IPS-NIHi7 (cell line): ENCODE data around the gene GPLD1.
"Not testable (repeated sequence)": the region's sequence is repeated elsewhere in the genome, so short reads cannot be mapped to it uniquely, and the experiment has no call there.

Experiments
- DNase-seq: peaks from one replicate; pipeline ENCODE4 v3.0.0; 2012; ENCODE audit warnings: mixed read lengths; ENCODE audit errors: extremely low spot score

Gene GPLD1

GRCh38 chr6:24489470-24489869, at the start of gene GPLD1:
TSS of gene GPLD1 (minus strand) at chr6:24489578. CDS start at chr6:24489511, 67 bp downstream.
- no peak for DNase-seq

DNA sequence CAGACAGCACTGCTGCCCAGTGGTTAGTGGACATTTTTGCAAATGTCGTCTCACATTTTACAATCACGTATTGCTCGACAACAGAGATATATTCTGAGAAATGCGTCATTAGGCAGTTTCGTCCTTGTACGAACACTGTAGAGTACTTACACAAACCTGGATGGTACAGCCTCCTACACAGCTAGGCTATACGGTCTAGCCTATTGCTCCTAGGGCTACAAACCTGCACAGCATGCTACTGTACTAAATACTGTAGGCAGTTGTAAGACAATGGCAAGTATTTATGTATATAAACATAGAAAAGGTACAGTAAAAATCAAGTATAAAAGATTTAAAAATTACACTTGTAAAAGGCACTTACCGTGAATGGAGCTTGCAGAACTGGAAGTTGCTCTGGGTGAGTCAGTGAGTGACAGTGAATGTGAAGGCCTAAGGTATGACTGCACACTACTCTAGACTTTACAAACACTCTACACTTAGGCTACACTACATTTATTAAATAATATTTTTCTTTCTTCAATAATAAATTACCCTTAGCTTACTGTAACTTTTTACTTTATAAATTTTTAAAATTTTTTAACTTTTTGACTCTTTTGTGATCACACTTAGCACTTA, 48.5 kb upstream of the GPLD1 start:
- DNase-seq, result no peak

DNA sequence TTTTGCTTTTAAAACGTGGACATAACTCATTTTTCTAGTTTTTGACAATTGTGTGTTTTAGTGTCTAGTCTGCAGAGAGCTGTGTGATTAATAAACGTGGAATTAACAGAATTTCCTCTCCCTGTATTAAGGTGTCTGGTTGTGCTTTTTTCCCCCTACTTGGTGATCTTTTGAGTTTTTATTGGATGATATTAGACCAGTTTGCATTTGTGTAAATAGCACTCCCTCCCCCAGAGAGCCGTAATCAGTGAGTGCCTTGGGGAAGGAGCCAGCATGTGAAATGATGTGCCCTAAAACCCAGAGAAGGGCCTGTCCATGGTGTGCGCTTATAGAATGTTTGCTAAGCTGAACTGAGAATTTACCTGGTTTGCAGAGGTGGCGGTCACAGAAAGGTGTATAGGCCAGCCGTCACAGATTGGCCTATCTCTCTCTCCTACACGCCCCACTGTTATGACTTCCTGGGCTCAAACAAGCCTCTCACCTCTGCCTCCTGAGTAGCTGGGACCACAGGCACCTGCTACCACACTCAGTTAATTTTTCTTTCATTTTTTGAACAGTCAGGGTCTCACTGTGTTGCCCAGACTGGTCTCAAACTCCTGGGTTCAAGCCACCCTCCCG, 47.8 kb upstream of the GPLD1 start:
- no peak for DNase-seq

DNA sequence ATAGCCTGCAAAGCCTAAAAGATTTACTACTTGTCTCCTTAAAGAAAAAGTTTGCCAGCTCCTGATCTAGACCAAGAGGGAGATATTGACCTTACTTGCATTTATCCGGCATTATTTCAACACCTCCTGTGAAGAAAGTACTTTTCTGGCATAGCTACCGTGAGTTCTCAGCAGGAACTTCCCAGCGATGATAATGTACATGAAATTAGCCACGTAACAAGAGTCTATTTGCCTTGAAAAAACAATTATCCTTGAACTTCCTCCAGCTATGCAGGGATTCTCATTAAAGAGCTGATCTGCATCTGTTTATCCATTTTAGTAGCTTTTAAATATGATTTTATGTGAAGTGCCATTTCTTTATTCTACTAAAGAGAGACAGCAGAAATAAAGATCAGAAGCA, 47.1 kb upstream of the GPLD1 start:
- DNase-seq, result no peak

GRCh38 chr6:24535210-24535609, 45.8 kb upstream of the GPLD1 start:
- no peak for DNase-seq

GRCh38 chr6:24534329-24534728, 45.0 kb upstream of the GPLD1 start:
- no peak for DNase-seq

DNA sequence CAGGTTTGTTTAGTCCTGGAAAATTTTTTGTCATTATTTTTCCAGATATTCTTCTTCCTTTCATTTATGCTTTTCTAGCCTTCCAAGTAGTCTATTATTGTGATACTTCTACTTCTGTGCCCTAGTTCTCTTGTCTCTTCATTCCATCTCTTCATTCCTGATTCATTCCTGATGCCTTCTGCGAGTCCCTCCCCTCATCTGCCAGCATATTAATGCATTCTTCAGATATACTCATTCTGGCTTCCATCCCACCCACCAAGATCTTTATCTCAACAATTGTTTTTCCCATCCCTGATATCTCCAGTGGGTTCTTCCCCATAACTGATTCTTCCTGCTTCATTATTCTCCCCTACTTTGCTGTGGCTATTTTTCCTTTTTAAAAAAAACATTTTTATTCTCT, 40.6 kb upstream of the GPLD1 start:
- DNase-seq, result no peak

GRCh38 chr6:24524805-24525204, 35.4 kb upstream of the GPLD1 start:
- DNase-seq, result peak; percentile 60

DNA sequence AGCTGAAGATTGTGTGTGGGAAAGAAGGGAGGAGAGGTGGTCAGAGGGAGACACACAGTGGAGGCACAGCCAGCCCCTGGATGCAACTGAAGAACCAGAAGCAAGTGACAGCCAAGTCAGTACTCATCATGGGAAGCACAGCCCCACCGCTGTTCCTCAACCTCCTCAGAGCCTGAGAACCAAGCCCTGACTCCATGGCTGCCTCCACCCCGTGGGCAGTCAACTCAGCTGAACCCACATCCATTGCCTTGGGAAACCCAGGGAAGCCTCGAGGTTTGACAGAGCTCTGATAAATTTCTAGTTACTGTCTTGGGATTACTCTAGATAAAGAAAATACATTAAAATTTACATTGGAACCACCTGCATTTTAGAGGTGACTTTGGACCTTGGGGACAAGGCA, 35.0 kb upstream of the GPLD1 start:
- no peak for DNase-seq

DNA sequence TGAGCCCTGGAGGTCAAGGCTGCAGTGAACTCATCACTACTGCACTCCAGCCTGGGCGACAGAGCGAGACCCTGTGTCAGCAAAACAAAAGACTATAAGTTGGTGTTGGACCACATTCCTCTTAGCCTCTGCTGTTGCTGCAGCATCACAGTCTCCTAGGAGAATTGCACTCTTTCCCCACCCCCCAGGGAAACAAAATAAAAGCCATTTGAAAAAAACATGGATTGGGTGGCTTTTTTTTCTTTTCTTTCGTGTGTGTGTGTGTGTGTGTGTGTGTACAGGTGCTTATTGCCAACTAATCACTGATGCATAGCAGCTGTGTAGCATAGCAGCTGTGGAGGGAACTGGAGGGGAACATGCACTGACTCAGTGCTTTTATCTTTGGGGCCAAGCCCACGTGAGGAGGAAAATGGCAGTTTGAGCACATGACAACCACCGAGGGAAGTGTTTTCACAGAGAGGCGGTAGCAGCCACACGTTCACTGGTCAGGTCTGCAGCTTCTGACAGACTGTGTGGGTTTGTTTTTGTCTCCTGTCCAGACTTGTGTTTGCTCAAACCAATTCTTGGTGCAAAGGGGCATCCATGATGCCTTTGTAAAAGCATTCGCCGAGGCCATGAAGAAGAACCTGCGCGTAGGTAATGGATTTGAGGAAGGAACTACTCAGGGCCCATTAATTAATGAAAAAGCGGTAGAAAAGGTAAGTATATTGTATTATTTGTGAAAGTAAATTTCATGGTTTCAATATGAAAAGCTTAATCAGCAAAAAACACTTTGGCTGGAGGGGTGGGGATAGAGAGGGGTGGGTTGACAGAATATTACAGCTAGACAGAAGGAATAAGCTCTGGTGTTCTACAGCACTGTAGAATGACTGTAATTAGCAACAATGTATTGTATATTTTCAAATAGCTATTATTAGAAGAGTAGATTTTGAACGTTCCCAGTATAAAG, 33.1 kb upstream of the GPLD1 start:
- no peak for DNase-seq

DNA sequence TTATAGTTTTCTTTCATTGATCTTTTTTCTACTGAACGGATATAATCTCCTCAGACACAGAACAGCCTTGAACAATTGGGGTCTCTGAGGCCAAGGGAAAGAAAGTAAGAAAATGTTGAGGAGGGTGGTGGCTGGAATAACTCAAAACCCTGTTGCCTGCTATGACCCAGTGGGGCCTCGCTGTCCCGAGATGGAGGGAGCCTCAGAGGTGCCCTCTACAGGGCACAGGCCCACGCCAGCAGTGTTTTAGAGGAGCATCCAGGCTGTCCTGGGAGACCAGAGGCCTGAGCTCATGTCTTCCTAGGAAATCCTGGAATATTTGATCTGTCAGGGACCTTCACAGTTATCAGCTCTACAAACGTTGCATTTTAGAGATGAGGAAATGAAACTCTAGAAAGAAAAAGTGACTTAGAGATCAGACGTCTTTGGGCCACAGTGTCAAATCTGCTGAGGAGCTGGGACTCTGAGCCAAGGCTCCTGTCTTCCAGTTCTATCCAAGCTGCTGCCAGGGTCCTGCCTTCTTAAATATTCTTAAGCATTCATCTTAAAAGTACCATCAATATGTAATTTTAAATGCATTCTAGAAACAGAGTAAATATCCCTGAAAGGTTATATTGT, 31.7 kb upstream of the GPLD1 start:
- DNase-seq, result peak; percentile 86

DNA sequence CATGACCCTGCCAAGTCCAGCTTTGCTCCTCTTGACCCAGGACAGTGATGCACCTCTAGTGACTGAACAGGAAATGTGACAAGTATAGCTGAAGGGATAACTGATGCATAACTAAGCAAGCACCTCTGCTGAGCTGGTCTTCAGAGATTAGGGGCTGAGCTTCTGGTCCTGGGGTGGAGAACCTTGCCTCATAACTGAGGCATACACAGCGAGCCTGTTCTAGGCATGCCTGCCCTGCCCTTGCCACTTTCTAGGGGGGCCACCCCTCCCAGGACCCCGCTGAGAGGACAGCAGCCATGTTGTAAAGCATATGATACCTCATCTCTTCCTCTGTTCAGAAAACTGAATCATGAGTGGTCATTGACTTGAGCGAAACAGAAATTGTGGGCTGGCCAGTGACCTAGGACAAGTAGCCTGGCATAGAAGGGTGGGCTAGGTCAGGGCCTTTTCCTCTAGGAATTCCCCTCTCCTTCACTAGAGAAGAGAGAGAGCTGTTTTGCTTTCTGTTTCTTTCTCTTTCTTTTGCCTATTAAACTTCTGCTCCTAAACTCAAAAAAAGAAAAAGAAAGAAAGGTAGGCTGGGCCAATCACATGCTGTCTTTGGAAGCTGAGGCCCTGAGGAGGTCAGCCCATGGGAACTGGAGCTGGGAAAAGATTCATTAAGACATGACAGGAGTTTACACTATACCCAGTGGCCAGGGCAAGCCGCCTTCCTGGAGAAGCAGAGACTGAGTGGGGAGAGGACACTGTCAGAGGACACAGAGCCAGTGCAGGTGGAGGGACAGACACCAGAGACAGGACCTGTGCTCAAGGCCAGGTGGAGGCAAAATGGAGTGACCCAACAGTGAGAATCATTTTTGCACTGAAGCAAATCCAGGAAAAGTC, 28.5 kb upstream of the GPLD1 start:
- no peak for DNase-seq

DNA sequence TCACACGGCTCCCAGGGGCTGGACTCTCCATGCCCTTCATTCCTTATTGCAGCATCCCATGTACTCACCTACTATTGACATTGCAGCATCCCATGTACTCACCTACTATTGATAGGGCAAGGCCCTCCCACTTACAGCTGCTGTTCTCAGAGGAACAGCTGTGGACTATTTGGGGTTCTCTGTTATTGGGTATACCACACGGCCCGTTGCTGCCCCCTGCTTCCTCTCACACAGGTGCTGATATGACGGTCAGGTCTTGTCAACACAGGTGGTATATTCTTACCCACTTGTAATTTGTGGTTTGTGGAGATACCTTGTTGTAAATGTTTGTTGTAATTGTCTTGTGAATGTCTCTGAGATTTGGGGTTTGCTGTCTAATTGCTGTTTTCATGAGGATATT, 24.2 kb upstream of the GPLD1 start:
- no peak for DNase-seq

GRCh38 chr6:24511976-24512375, 22.6 kb upstream of the GPLD1 start:
- DNase-seq, result not testable (repeated sequence)

DNA sequence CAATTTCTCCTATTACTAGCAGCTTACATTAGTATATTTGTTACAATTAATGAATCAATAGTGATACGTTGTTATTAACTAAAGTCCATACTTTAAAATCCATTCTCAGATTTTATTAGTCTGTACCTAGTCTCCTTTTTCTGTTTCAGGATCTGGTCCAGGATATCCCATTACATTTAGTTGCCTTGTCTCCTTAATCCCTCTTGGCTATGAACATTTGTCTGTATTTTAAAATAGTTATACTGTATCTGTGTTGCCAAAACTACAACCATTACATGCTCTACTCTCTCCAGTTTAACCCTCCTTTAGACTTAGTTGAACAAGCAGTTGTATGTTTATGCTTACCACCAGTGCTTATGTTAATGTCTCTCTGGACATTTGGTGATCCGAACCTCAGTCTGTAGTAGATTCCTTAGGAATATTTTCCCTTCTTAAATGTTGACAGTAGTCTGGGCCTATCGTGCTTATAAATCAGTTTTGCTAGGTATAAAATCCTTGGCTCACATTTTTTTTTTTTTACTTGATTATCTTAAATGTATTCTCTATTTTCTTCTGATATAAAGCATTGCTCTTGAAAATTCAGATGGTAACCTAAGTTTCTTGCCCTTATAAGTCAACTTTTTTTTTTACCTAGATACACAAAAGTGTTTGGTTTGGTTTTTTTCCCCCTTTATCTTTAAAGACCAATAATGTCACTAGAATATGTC, 17.6 kb upstream of the GPLD1 start:
- DNase-seq, result no peak

DNA sequence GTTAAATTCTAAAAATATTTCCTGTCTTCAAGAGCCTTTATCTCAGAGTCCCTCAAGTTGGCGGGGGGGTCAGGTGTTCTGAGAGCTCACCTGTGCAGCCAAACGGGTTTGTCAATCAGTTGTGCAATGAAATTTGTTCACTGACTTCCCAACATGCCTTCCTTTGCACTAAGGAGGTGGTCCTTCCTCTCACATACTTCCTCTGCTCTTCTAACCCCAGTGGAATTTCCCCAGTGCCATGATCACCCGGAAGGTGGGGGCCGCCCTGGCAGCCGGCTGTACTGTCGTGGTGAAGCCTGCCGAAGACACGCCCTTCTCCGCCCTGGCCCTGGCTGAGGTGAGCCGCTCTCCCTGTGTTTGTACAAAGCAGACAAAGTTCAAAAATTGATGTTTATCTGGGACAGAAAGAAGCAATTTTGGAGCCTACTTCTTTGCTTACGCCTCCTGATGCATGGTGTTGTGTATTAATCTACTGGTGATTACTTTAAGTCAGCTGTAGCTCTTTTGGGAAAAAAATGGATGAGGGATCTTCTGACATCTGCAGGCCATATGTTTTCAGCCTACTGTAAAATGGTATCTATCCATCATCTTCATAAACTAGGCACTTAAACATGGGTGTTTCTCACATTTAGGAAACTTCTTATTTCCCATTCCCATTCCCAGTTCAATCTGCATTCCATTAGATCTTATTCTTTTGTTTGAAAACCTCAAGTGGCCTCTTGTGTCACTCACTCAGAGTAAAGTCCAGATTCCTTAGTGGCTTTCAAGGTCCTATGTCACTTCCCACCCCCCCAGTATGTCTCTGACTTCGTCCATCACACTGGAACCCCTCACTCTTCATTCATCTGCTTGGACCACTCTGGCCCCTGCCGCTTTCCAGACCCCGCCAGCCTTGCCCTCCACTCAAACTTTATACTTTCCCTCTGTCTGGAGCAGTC, 15.5 kb upstream of the GPLD1 start:
- no peak for DNase-seq

DNA sequence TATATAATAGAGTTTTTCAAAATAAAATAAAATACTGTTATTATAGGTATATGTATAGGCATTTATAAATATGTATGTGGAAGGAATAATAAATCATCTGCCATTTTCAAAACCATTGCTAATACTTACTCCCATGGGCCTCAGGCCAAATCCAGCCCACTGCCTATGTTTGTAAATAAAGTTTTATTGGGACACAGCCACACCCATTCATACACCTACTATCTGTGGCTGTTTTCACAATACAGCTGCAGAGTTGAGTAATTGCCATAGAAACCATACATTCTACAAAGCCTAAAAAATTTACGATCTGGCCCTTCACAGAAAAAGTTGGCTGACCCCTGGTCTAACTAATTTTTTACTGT, 14.9 kb upstream of the GPLD1 start:
- DNase-seq, result no peak

DNA sequence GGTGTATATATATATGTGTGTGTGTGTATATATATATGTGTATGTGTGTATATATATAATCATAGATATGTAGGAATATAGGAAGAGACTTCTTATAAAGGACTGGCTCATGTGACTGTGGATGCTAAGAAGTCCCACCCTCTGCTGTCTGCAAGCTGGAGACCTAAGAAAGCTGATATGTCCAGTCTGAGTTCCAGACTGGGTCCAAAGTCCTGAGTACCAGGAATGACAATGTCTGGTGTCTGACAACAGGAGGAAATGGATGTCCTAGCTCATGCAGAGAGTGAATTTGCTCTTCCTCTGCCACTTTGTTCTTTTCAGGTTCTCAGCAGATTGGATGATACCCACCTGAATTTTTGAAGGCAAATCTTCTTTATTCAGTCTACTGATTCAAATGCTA, 12.5 kb upstream of the GPLD1 start:
- no peak for DNase-seq

GRCh38 chr6:24501374-24501773, 12.0 kb upstream of the GPLD1 start:
- no peak for DNase-seq

DNA sequence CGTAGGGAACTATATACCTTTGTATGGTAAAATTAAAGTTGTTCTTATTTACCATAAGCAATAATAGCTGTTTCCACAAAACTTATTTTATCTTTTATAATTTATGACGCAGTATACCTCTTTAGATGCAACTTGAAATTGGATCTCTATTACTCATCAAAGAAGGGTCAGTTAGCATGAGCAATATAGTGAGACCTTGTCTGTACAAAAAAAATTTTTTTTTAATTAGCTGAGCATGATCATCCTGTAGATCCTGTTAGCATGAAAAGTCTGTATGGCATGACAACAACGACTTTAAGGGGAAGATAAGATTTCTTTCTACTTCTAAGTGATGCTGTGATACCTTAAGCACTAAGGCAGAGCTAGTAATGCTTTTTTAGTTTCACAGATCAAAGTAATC, 11.3 kb upstream of the GPLD1 start:
- DNase-seq, result no peak
